ENCODE results near the gene SOX21.
"Not testable (repeated sequence)": the region's sequence is repeated elsewhere in the genome, so short reads cannot be mapped to it uniquely, and the experiment has no call there.

Gene SOX21

DNA sequence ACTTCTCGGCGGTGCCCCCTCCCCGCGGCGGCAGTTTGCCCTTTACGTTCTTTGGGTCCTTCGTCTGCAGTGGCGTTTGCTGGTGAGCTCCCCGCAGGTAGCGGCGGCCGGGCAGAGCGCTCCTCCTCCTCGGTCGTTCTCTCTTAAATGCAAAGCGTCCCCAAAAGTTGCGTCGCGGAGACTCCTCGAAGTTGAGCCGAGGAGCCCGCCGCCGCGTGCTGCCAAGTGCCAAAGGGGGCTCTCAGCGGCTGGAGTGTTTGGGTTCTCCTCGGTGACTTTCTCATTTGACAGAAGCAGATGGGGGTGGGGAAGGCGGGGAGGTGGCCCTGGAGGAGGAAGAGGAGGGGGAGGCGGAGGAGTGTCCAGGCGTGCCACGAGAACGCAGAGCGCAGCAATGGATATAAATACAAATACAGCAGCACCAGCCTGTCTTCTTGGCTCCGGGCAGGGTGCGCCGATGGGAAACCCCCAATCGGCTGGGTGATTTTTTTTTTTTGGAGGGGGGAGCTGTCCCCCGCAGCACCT is at the start of gene SOX21:
Gene SOX21, minus strand, starts transcription at position 259 of the 525 bp plus-strand sequence. CDS start 496 bp downstream, outside the sequence.
- DNase-seq = no peak

DNA sequence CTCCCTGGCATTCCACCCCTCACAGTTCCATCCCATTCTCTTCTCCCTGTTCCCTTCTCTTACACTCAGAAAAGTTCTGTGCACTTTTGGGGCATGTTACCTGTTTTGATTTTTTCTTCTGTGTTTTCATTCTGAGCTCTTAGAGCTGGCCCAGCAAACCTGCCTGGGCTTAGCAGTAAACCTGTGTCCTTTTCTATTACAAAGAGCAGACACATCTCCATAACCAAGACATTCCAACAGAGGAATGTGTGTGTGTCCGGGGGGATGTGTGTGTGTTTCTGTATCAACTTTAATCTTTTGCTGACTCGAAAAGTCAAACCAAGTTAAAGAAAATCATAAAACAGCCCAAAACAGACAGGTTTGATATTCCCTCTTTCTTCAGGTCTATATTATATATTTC is 49.1 kb upstream of the SOX21 start:
- no peak for DNase-seq

DNA sequence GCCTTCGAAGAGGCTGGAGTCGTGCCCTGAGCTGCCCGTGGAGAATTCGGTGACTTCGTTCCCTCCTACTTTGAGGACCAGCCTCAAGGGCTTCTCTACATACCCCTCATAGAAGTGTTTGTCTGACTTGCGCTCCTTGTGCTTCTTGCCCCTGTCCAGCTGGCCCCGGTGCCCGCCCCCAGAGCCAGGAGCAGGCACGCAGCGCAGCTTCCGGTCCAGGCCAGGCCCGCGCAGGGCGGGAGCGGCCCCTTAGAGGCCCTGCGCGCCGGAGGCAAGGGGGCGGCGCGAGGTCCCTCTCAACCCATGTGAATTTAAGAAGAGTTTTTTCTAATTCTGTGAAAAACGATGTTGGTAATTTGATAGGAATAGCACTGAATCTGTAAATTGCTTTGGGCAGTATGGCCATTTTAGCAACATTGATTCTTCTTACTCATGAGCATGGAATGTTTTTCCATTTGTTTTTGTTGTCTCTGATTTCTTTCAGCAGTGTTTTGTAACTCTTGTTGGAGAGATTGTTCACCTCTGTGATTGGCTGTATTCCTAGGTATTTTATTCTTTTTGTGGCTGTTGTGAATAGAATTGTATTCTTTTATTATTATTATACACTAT is 46.9 kb upstream of the SOX21 start:
- no peak for DNase-seq

DNA sequence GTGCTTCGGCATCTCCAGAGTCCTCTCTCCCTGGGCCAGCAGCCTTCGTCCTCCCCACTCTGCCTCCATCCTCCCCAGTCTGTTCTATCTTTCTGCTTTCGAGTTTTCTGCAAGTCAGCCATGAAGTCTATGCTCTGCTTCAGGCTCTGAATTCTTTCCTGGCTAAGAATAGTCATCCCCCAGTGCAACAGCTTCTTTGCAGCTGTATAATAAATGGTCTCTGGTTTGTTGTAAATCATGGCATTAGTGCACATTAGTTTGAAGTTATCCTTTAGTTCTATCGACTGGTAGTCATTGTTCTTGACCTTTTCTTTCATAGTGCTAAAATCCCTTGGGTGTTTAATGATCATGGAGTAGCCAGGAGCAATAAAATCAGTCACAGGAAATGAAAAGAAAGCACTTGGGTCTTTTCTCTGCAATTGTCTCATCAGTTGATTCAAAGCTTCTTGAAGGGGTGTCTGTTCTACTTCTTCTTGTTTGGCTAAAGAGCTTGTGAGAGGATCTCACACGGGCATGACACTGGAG is 46.2 kb upstream of the SOX21 start:
- DNase-seq = no peak

DNA sequence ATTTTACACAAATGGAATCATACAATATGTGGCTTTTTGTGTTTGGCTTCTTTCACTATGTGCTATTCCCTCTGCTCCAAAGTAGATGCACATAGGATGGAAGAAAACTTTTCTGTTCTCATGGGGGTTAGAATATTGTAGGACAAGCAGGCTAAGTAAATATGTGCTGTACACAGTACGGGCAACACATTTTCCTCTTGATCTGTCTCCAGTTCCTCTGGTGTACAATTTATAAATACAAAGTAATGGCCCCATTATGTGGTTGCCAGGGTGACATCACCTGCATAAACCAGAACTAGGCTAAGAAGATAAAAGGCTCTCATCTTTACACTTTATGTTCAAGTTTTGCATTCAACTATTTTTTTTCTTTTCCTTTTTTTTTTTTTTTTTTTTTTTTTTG is 41.0 kb upstream of the SOX21 start:
- DNase-seq = no peak

DNA sequence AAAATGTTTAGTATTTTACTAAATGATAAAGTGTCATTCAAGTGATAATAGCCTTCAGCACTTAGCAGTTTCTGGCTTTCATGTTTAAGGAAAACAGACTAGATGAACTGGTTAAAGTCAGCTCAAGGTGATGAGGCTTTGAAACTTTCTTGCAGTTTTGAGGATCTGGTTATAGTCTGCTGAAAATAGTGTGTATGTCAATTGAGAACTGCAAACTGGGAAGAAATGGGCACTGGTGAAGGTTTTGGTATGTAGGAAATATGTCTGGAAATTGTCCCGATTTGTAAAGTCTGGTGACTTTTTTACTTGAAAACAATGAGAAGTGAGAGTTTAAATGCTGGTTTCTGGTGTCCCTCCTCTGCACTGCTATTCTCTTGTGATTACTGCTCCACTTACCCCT is 36.8 kb upstream of the SOX21 start:
- DNase-seq = no peak

DNA sequence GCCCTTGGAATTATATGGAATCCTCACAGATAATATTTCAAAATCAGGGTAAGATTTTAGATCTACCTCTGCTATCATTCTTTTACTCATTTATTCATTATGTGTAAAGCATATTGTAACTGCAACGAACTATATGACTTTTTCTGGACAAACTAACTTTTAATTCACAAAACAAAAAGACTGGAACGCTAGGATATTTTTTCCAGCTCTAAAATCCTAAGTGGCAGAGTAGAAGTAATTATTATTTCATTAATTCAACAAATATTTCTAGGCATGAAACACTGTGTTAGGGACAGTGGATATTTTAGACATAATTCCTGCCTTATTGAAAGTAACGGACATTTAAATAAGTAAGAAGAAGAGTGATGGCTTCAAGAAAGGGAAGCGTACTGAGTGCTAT is 26.9 kb upstream of the SOX21 start:
- DNase-seq = no peak

DNA sequence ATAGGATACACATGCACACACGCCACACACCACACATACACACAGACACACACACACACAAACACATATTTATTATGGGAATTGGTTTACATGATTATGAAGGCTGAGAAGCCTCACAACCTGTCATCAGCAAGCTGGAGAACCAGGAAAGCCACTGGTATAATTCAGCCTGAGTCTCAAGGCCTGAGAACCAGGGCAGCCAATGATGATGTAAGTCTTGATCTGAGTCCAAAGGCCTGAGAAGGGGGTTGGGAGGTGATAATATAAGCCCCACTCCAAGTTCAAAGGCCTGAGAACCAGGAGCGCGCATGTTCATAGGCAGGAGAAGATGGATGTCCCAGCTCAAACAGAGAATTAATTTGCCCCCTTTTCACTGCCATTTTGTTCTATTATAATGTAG is 18.7 kb upstream of the SOX21 start:
- no peak for DNase-seq

DNA sequence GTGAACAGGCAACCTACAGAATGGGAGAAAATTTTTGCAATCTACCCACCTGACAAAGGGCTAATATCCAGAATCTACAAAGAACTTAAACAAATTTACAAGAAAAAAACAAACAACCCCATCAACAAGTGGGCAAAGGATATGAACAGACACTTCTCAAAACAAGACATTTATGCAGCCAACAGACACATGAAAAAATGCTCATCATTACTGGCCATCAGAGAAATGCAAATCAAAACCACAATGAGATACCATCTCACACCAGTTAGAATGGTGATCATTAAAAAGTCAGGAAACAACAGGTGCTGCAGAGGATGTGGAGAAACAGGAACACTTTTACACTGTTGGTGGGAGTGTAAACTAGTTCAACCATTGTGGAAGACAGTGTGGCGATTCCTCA is 17.6 kb upstream of the SOX21 start:
- DNase-seq = not testable (repeated sequence)

DNA sequence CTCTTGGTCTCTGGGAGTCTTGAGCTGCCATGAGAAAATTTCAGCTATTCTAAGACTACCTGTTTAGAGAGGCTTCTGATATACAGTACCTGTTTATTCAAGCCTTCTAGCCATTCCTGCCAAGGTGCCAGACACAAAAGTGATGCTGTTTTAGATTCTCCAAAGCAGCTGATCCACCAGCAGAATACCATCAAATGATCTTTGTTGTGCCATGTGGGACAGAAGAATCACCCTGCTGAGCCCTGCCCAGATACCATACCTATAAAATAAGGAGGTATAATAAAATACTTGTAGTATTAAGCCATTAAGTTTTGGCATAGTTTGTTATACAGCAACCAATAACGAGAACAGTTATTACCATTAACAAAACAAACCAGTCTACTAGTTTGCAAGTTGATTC is 14.1 kb upstream of the SOX21 start:
- no peak for DNase-seq

DNA sequence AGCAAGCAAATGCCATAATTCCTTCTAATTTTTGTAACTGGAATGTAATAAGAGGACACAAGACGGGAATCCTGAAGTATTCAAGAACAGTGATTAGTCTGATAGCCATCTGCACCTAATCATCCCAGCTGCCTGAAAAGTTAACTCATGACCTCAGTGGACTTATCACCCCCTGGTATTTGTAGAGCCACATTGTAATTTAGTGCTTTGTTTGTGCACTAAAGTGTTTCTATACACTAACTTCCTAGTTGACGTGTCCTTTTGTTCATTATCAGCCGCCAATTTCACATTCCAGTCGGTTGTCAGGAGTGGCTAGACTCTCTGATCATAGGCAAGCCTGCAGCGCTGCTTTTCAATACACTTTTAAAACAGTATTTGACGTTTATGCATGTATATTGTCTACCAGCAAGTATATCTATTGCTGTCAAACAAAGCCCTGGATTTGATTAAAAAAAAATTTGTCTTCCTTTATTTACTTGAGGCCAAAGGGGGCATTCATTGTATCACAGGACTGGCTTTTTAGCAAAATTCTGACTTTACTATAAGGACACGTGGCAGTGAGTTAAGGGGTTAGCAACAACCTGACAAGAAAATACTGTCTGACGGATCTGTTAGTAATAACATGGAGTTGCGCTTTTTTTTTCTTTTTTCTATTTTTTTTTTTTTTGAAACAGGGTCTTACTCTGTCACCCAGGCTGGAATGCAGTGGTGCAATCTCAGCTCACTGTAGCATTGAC is 10.4 kb upstream of the SOX21 start:
- DNase-seq = no peak

DNA sequence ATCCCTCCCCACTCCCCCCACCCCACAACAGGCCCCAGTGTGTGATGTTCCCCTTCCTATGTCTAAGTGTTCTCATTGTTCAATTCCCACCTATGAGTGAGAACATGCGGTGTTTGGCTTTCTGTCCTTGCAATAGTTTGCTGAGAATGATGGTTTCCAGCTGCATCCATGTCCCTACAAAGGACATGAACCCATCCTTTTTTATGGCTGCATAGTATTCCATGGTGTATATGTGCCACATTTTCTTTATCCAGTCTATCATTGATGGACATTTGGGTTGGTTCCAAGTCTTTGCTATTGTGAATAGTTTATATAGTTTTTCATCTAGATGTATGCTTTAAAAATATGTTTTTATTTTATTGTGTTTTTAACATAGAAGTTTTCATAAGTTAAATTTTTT is 6.4 kb upstream of the SOX21 start:
- DNase-seq = not testable (repeated sequence)

DNA sequence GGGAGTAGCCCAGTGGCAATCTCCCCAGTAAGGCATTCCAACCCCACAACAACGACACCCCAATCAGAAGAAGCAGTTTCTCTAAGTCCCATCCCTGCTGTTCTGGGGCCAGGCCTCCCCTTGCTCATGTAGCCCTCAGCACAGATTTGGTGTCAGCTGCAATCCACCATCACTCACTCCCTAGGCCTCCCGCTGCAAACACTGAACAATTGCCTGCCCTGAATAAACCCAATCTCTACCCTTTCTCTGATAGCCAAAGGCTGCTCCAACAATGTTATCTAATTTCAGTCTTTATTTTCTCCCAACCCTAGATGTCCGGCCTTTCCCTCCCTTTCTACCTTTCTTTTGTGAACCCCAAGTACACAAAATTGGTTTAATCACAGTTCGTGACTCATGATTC is 5.6 kb upstream of the SOX21 start:
- DNase-seq = no peak

DNA sequence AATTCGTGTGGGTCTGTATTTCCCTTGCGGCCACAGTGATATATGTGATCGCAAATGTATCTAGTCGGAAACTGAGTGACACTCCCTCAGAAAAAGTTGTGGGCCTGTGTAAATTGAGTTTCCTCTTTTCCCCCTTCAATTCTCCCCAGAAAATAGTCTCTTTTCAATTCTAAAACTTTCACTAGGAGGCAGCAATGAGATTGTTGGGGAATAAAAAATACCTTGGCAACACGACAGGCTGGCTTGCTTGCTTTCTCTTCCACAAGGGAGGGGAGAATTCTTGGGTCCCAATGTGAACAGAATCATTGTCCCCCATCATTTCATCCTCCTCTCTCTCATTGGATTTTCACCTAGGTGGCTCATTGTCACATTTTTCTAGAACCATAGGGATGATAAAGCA is 3.7 kb upstream of the SOX21 start:
- DNase-seq = no peak

DNA sequence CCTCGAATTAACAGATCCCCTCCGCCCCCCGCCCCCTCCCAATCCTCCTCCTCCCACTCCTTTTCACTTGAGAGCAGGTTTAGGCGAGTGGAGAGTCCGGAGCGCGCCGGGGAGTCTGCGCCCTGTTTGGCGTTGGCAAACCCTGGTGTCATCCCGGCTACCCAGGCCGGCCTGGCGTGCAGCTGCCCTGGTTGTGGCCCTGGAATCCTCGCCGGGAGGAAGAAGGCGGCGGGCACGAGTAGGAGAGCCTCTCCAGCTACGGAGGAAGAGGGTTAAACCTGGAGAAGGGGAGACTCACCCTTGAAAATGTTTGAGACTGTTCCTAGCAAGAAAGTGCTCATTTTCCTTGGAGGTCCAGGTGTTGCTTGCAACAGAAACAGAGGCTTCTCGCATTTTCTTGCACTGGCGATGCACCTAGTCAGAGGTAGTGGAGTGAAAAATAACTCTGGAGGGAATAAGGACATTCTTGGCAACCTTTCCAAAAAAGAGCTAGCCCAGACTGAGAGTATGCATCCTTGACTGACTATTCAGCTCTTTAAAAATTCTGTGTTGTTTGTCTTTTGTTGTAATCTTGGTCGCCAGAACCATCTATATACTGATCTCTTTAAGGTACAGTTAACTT is 1.3 kb upstream of the SOX21 start:
- no peak for DNase-seq

DNA sequence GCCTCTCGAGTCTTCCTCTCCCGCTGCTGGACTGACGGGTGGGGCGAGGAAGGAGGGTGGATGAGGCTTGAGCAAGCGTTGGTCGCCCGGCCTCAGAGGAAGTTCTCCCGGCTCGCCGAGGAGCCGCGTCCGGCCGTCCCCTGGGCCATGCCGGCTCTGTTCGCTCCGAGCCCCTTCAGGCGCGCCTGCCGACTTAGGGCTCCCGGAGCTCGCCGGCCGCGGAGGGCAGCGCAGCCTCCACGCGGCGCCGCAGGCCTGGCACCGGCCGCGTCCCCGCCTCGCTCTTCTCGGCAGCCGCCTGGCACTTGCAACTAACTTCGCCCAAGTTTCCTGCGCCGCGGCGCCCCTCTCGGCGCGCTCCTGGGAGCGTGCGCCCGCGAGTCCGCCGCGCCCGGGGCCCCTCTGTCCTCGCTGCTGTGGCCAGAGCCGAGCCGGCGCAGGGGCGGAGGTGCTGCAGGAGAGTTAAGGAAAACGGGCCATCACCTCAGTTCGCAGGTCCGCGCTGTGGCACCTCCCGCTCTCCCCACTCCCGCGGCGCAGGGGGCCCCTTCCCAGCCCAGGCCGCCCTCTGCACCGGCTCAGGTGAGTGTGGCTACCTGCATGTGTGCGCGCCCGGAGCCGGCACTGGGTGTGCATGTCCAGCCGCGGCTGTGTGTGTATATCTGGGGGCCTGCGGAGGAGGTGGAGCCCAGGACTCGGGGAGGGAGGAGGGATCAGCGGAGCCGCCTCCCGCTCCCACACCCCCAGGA is 641 bp upstream of the SOX21 start:
- no peak for DNase-seq

DNA sequence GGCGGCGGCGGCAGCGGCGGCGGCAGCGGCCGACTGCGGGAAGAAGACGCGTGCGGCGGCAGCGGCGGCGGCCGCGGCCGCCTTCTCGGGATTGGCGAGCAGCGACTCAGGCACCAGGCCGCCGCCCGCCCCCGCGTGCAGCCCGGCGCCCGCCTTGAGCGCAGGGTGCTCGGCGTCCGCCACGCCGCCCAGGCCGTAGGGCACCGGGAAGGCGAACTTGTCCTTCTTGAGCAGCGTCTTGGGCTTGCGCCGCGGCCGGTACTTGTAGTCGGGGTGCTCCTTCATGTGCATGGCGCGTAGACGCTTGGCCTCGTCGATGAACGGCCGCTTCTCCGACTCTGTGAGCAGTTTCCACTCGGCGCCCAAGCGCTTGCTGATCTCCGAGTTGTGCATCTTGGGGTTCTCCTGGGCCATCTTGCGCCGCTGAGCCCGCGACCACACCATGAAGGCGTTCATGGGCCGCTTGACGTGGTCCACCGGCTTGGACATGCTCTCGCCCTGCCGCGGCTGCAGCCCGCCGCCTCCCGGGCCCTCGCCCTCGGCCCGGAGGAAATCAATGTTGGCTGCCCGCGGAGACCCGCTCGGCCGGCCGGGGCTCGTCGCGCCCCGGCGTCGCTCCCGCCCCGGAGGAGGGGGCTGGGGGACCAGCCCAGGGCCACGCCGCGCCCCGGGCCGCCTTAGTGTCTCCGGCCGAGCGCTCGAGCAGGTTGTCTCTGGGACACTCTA is 621 bp downstream of the SOX21 start:
- no peak for DNase-seq

DNA sequence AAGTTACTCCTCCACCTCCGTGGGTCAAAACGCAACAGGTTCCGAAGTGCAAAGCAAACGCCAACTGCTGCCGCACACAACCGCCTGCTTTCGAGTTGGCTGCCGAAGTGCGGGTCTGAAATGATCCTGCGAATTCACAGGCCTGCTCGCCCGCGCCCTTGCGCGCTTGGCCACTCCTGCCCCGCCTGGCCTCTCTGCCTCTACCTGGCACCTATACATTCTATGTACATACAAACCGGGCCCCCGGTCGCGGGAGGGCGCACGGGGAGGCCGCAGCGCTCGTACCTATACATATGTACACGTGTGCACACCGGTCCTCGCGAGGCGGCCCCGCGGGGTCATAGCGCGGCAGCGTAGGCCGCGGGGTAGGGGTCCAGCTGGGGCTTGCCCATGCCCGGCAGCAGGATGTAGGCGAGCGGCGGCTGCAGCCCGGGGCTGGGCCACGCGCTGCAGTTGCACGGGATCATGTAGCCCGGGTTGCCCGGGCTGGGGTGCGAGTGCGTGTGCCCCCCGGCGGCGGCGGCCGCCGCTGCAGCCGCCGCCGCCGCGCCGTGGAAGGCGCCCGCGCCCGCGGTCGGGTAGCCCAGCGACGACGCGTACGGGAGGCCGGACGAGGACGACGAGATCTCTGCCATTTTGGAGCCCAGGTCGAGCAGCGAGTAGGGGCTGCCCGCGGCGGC is 1.3 kb downstream of the SOX21 start:
- DNase-seq = no peak

DNA sequence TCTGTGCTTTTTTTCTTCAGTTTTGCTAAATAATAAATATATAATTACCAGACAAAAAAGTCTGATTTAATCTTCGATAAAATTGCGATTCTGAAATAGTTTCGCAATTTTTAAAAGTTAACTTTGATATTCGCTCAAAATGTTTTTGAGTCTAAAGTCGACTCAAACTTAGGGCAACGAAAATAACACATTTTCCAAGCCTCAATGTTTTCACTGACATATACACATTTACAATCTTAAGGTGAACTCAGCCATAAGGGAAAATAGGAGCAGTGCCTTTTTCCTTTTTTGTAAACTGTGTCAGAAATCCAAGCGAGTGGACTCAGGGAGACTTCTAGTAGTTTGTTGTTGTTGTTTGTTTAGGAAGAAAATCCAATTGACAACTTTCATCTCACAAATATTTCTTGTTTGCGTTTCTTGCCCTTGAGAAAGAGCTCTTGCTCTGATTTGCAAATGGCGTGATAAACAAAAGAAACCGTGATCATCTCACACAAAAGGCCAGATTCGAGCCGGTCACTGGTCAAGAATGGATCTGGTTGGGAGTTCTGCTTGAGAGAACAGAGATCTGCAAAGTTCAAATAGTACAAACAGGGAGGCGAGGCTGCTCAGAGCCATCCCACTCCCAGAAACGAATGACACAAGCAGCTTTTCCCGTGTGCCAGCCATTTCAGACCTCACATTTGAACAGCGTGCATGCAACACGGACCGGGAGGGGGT is 2.1 kb downstream of the SOX21 start:
- DNase-seq = no peak

DNA sequence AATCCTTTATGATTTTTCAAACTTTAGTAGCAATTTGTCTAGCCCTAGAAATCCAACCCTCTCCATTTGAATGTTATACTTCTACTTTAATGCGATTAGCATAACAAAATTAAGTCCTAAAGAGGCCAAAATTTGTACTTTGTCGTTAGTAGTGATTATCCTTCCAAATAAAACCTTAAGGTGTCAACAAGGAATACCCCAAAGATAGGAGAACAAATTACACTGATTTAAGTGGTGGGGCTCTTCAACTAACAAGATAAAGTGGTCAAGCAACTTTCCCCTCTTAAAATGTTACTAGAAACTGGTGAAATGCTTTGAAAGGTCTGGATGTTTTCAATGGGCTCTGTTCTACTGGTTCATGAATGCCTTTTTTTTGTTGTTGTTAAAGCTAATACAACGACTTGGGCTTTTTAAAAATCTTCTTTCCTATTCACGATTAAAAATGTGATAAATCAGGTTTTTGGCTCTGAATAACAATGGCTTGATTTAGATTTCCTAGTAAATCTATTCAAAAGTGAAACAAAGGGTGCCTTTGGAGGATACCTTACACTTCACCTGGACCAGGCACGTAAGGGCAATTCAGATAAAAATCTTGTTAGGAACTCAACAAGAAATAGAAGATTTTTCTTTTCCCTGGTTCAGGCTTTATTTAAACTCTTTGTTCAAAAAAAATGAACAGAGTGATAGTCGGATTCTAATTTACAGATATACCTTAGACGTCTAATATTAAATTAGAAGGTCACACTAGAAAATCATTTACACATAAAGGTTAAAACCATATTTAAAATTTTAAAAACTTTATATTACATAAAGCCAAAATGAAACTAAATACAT is 3.1 kb downstream of the SOX21 start:
- DNase-seq = no peak
